Fibroblast of skin of abdomen (primary cell): Measurements from ENCODE around the gene THSD7B.
"Not testable (repeated sequence)": the region's sequence is repeated elsewhere in the genome, so short reads cannot be mapped to it uniquely, and the experiment has no call there.

ENCODE experiments used
- DNase-seq: peaks from one replicate; pipeline ENCODE4 v3.0.0-alpha.2; 2013

Gene THSD7B

GRCh38 chr2:137255345-137255744 is 490.0 kb downstream of the THSD7B start:
- no peak for DNase-seq

- peak; percentile 60 for DNase-seq
Observed at GRCh38 chr2:137255990-137256389, 490.6 kb downstream of the THSD7B start.

GRCh38 chr2:137261881-137262585 is 496.7 kb downstream of the THSD7B start:
- DNase-seq, result no peak

DNA sequence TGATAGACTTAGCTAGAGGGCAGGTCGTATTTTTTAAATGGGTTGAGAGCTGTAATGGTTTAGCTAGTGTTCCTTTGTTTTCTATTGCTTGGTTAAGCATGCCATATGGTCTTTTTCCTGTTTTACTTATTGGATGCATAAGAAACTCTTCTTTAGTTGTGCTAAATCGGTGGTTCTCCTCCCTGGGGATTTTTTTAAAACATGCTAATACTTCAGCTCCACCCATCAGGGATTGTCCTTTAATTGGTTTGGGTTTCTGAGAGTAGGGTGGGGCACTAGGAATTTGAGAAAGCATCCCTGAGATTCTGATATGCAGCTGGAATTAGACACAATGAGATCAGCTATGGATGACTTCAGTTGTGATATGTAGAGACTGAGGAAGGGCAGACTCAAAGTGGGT is 497.2 kb downstream of the THSD7B start:
- no peak for DNase-seq

- no peak for DNase-seq
Observed at GRCh38 chr2:137287913-137288639, 522.7 kb downstream of the THSD7B start.

DNA sequence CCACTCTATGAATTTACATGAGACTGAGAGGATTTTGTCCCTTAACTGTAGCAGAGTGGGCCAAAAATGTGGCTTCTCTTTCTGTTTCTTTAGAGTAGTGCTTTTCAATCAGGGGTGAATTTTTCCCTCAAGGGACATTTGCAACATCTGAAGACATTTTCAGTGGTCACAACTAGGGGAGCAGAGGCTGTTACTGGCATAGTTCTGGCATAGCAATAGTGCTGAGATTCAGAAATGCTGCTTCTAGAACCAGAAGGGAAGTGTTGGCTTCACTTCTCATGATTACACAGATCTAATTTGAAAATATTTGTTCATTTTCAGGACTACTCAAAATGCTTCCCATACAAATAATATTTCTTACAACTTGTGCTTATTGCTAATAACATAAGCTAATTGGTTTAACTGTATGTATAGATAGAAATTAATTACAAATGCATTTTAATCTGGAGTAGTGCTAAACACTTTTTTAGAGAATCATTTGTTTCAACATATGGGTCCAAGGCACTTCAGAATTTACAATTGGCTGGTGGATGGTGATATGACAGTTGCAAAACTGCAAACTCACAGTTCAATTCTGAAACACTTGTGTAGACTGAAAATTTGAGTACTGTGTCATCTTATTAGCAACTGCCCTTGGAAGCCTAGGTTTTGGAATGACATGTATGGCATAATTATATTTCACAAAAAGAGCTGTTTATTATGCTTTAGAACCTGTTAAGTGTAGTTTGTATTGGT is 526.7 kb downstream of the THSD7B start:
- no peak for DNase-seq

DNA sequence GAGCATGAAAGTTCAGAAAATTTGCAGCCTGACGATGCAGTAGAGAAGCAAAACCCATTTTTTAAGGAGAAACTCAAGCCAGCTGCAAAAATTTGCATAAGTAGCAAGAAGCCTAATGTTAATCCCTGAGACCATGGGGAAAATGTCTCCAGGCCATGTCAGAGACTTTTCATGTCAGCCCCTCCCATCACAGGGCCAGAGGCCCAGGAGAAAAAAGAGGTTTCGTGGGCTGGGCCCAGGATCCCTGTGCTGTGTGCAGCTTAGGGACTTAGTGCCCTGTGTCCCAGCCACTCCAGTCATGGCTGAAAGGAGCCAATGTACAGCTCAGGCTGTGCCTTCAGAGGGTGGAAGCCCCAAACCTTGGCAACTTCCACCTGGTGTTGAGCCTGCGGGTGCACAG is 533.0 kb downstream of the THSD7B start:
- DNase-seq, result no peak

GRCh38 chr2:137300987-137301386 is 535.6 kb downstream of the THSD7B start:
- no peak for DNase-seq

GRCh38 chr2:137302957-137303356 is 537.6 kb downstream of the THSD7B start:
- no peak for DNase-seq

GRCh38 chr2:137316075-137316474 is 550.7 kb downstream of the THSD7B start:
- no peak for DNase-seq

GRCh38 chr2:137321566-137321965 is 556.2 kb downstream of the THSD7B start:
- no peak for DNase-seq

DNA sequence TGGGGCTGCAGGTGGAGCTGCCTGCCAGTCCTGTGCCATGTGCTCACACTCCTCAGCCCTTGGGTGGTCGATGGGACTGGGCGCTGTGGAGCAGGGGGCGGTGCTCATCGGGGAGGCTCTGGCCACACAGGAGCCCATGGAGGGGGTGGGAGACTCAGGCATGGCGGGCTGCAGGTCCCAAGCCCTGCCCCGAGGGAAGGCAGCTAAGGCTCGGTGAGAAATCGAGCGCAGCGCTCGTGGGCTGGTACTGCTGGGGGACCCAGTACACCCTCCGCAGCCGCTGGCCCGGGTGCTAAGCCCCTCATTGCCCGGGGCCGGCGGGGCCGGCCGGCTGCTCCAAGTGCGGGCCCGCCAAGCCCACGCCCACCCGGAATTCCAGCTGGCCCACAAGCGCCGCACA is 566.2 kb downstream of the THSD7B start:
- DNase-seq, result not testable (repeated sequence)

GRCh38 chr2:137333386-137334165 is 568.2 kb downstream of the THSD7B start:
- DNase-seq, result peak; percentile 10

GRCh38 chr2:137336067-137336466 is 570.7 kb downstream of the THSD7B start:
- no peak for DNase-seq

- no peak for DNase-seq
Observed at GRCh38 chr2:137339051-137339450, 573.7 kb downstream of the THSD7B start.

DNA sequence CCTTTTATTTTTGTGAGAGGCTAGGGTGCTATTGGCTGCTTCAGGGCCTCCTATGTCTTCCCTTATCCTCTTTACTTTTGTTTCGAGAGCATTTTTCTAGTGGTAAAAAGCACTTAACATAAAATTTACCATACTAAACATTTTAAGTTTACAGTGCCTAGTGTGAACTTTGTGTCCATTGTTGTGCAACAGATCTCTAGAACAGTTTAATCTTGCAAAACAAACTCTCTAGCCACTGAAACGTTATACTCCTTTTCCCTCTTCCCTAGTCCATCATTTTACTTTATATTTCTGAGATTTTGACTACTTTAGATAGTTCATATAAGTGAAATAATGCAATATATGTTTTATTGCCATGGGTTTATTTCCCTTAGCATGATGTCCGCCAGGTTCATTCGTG is 580.6 kb downstream of the THSD7B start:
- no peak for DNase-seq

DNA sequence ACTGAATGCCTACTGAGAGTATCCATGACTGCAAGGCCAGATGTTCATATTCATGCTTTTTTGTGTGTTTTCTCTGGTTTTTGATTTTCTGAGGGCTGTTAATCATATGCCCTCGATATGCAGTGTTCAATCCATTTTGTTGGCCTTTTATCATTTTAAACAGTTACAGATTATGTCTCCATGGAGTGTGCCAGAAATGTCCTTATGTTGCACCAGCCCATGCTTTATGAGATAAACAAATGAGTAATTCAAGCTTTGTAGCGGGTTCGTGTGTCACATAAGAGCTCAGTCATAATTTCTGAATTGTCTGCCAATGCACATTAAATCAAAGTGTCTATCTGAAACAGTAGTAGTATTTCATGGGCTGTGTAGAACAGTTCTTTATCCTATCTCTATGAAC is 583.0 kb downstream of the THSD7B start:
- no peak for DNase-seq

DNA sequence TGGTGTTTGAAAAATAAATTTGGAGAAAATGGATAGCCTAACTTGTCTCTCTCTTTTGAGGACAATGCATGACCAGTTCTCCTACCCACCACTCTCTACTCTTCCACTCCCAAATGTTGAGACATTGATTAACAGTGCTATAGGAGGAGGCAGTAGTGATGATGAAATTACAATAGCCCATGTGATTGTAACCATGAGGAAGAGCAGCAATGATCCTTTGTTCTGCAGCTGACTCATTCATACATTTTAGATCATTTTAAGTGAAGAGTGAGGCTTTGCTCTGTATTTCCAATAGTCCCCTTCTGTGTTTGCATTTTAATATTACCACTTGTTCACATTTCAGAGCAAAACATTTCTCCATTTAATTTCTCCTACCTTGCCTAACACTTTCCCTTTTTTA is 592.3 kb downstream of the THSD7B start:
- no peak for DNase-seq

GRCh38 chr2:137367361-137367760 is 602.0 kb downstream of the THSD7B start:
- DNase-seq, result no peak

DNA sequence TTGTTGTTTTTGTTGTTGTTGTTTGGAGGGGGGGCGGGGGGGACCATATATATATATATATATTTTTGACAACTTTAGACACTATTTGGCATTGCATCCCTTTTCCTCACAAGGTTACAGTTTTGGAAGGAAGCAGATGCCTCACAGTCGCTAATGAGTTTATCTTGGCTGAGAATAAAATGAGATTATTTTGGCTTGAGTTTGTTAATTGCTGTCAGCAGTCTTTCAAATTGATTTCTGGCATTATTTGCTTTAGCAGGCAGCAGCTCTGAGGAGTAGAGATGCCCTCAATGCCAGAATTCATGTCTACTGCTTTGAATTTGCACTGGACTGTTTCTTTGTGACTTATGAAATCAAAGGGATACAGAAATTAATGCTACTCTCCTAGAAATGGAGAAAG is 603.8 kb downstream of the THSD7B start:
- DNase-seq, result no peak

- DNase-seq, result no peak
Observed at GRCh38 chr2:137379186-137379585, 613.8 kb downstream of the THSD7B start.

- DNase-seq, result no peak
Observed at GRCh38 chr2:137380610-137381009, 615.3 kb downstream of the THSD7B start.

GRCh38 chr2:137381731-137382130 is 616.4 kb downstream of the THSD7B start:
- no peak for DNase-seq
